Body of pancreas (tissue), 4 donors: Measurements from ENCODE around the gene PATJ. TPM values are rescaled to one million over a fixed set of nuclear protein-coding genes. Genes with fewer than 3 reads are reported as not detected.
"Not testable (repeated sequence)": the region's sequence is repeated elsewhere in the genome, so short reads cannot be mapped to it uniquely, and the experiment has no call there.

ENCODE experiments used
- ATAC-seq: fragments of 150-250 bp; one replicate; pipeline ENCODE4 v1.9.1; 2016
- DNase-seq, 4 donors: peaks; one replicate each; pipeline ENCODE4 v3.0.0-alpha.2; 2019
- H3K27ac ChIP-seq, 4 donors: fragments of 200-600 bp; sonication (generic); 1 replicate in 3 of 4; 2 replicates in 1 of 4; pipeline versions ENCODE4 v1.5.1 to v1.6.1; 2016 to 2019; ENCODE audit warnings: mild to moderate bottlenecking in 1 of 4, mixed read lengths in 1 of 4, moderate library complexity in 1 of 4
- H3K27me3 ChIP-seq, 2 donors: fragments of 200-600 bp; sonication (generic); one replicate each; pipeline ENCODE4 v1.6.0; 2016; ENCODE audit warnings: mild to moderate bottlenecking in 1 of 2
- H3K36me3 ChIP-seq, 2 donors: fragments of 200-600 bp; sonication (generic); replicated peaks in 1 of 2; 2 replicates each; pipeline ENCODE4 v1.5.1; 2016; ENCODE audit warnings: low read depth in 2 of 2; ENCODE audit not compliant: insufficient read depth in 1 of 2
- H3K4me1 ChIP-seq: fragments of 200-600 bp; sonication (generic); one replicate; pipeline ENCODE4 v1.6.0; 2016
- H3K4me3 ChIP-seq, 2 donors: fragments of 200-600 bp; sonication (generic); 1 replicate in 1 of 2; 2 replicates in 1 of 2; pipeline ENCODE4 v1.5.1; 2016 to 2019
- H3K9me3 ChIP-seq, 3 donors: fragments of 200-600 bp; sonication (generic); 1 replicate in 2 of 3; 2 replicates in 1 of 3; pipeline ENCODE4 v1.5.1; 2016
- CTCF ChIP-seq, 7 experiments: fragments of 450-650 bp in 4 of 7; fragments of 200-600 bp in 3 of 7; sonication (generic) in 3 of 7; IDR thresholded peaks; one replicate each; pipeline ENCODE4 v1.5.1; 2016 to 2019; ENCODE audit warnings: antibody characterized with exemption in 7 of 7
- POLR2A ChIP-seq, 3 donors: fragments of 450-650 bp; IDR thresholded peaks; one replicate each; pipeline ENCODE4 v1.6.1; 2016; ENCODE audit warnings: antibody characterized with exemption in 3 of 3, mild to moderate bottlenecking in 2 of 3
- WGBS, 2 donors: methylation state at CpG; one replicate each; pipeline ENCODE4 v1.1.5; 2017; 5-methylcytosine and 5-hydroxymethylcytosine counted together
- intact Hi-C: fragments of 100-400 bp; cut with DNase I; formaldehyde crosslinking; loops from one replicate; pipeline ENCODE4 v1.15.1; 2023
- total RNA-seq, 2 donors: library from RNA; depleted of rRNA; stranded (reverse); fragments of >200 nt; gene quantifications; one replicate each; pipeline ENCODE4 v1.1.0, GENCODE V29; 2016

Gene PATJ
- total RNA-seq, 2 donors from 2014 or later: 54.2 to 72.5 TPM

- Histone ChIP-seq H3K4me1 (no peaks in the 10 kb centered on the region), H3K27me3 (no peaks in the 10 kb centered on the region), H3K4me3 (no peak overlapping the region), H3K36me3 (no peaks in the 10 kb centered on the region), H3K27ac (no peak overlapping the region), H3K9me3 (no peaks in the 10 kb centered on the region)
- intact Hi-C loops: no loop called here
- DNase-seq (no peak), ATAC-seq (no peak)
- TF ChIP-seq CTCF (IDR thresholded peaks at IDR 0.05) (no peak), POLR2A (IDR thresholded peaks at IDR 0.05) (no peak)
- 93 to 98% methylated on average over 2 of the region's 2 CpGs for WGBS, 2 donors
These were observed 150.7 kb downstream of the PATJ start for GRCh38 chr1:61892977-61893376.

GRCh38 chr1:61894296-61894695 lies 152.0 kb downstream of the PATJ start:
- H3K27me3 ChIP-seq, intact Hi-C loops, DNase-seq, H3K4me3 ChIP-seq, H3K27ac ChIP-seq, ATAC-seq, H3K4me1 ChIP-seq, H3K9me3 ChIP-seq, H3K36me3 ChIP-seq: not testable (repeated sequence)
- 88 to 93% methylated on average over 2 of the region's 2 CpGs for WGBS, 2 donors

- no peak overlapping the region for H3K27ac ChIP-seq
- H3K27me3 ChIP-seq: no peaks in the 10 kb centered on the region
- no peaks in the 10 kb centered on the region for H3K4me1 ChIP-seq
- H3K4me3 ChIP-seq: no peak overlapping the region
- 0% methylated on average over 1 to 2 of the region's 2 CpGs for WGBS, 2 donors
- ATAC-seq (no peak), DNase-seq (no peak)
- TF ChIP-seq POLR2A (IDR thresholded peaks at IDR 0.05) (no peak), CTCF (IDR thresholded peaks at IDR 0.05) (no peak)
- H3K36me3 ChIP-seq: no peaks in the 10 kb centered on the region
- intact Hi-C loops: no loop called here
- H3K9me3 ChIP-seq: no peaks in the 10 kb centered on the region
These were observed 152.9 kb downstream of the PATJ start for GRCh38 chr1:61895175-61895574.

GRCh38 chr1:61898658-61899057 lies 156.4 kb downstream of the PATJ start:
- Histone ChIP-seq H3K4me3 (no peak overlapping the region), H3K9me3 (no peaks in the 10 kb centered on the region), H3K36me3 (peaks cover 0 to 4% of the 10 kb centered on the region in 2 donors), H3K27ac (no peak overlapping the region), H3K27me3 (no peaks in the 10 kb centered on the region), H3K4me1 (no peaks in the 10 kb centered on the region)
- TF ChIP-seq CTCF (IDR thresholded peaks at IDR 0.05): no peak
- no peak for TF ChIP-seq POLR2A (IDR thresholded peaks at IDR 0.05)
- 95 to 96% methylated on average over 3 of the region's 3 CpGs for WGBS, 2 donors
- DNase-seq: no peak
- intact Hi-C loops: no loop called here
- ATAC-seq: no peak

- TF ChIP-seq POLR2A (IDR thresholded peaks at IDR 0.05): no peak
- TF ChIP-seq CTCF (IDR thresholded peaks at IDR 0.05): no peak
- Histone ChIP-seq H3K27me3 (no peaks in the 10 kb centered on the region), H3K27ac (no peak overlapping the region), H3K9me3 (no peaks in the 10 kb centered on the region), H3K4me3 (no peak overlapping the region), H3K4me1 (no peaks in the 10 kb centered on the region), H3K36me3 (peaks cover 0 to 7% of the 10 kb centered on the region in 2 donors)
- ATAC-seq: no peak
- intact Hi-C loops: no loop called here
- DNase-seq: no peak
- whole genome bisulfite sequencing, 2 donors: 85 to 96% methylated on average over 1 of the region's 1 CpG
These were observed 162.1 kb downstream of the PATJ start for GRCh38 chr1:61904354-61904753.
